ENCODE data around the gene C5orf46.
A peak's percentile ranks its signal among the peaks of the same experiment; 100 is the strongest.

Gene C5orf46

DNA sequence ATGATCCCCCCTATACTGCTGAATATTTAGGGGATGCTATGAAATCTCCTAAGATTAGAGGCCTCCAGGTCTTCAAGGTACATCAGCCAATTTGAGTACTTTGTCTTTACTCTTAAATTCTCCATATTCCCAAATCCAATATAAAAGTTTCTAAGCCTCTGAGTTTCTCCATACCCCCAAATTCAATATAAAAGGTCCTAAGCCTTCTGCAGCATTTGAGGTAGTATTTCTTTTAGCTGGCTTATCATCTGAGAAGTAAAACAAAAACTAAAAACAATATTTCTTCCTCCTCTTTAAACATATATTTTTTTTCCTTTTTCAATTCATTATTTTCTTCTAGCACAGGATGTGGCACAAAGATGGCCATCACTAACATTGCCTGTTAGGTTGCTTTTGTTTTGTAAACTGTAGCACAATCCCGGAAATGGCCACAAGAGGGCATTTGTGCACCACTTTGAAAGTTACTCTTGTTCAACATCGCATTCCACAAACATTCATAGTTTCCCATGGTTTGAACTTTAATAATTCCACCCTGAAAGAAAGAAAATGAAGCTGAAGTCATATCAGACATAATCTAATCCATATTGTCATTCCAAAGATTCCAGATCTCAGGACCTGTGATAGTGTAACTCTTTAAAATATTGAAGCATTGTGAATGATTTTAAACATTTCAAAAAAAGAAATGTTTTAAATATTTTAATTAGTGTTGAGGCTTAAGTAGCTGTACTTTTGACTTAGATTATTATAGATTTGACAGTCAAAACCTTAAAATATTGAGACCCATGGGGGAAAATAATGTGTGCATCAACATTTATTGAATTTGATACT is 48.8 kb downstream of the C5orf46 start:
- peak in 1 of 2 experiments; percentile 2 for DNase-seq

DNA sequence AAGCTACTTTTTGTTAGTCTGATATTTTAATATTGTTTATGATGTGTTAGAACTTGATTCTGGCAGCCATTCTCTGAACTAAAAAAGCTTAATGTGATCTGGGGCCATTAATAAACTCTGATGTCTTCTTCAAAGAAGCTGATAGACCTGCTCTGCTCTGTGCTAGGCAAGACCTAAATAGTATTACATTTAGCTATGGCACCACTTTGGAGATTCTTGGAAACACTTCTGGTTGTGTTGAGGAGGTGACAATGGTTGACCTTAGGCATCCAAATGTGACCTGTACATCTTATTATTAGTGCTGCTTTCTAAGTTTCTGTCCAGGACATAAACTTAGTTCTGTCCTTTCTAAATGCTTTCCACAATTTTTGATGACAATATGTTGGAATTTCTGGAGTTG is 49.5 kb downstream of the C5orf46 start:
- no peak for DNase-seq

DNA sequence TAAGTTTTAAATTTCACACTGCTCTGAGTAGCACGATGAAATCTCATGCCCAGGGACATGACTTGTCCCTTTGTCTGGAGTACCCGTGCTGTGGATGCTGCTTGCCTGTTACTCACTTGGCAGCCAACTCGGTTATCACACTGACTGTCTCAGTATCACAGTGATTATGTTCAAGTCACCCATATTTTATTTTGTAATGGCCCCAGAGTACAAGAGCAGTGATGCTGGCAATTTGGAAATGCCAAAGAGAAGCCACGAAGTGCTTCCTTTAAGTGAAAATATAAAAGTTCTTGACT is 50.6 kb downstream of the C5orf46 start:
- no peak for DNase-seq

- no peak for DNase-seq
Observed at GRCh38 chr5:147854894-147855773, 51.2 kb downstream of the C5orf46 start.

DNA sequence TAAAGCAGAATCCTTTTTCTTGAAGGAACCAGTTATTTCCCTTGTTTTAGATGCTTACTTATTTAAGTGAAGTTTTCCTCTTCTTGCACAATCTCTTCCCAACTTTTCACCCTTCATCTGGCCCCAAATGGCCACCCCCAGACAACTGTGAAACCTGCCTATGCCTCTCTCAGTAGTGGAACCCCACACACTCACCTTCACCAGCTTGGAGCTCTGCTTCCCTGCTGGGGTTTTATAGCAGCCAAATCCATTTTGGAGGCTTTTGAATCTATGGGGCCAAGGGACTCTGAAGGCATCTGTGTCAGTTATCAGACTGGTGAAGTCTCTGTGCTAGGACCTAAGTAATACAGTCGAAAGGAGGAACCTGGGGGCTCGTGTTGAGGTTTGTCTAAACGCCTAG is 52.0 kb downstream of the C5orf46 start:
- no peak for DNase-seq

- no peak for DNase-seq
Observed at GRCh38 chr5:147853372-147853987, 52.9 kb downstream of the C5orf46 start.

DNA sequence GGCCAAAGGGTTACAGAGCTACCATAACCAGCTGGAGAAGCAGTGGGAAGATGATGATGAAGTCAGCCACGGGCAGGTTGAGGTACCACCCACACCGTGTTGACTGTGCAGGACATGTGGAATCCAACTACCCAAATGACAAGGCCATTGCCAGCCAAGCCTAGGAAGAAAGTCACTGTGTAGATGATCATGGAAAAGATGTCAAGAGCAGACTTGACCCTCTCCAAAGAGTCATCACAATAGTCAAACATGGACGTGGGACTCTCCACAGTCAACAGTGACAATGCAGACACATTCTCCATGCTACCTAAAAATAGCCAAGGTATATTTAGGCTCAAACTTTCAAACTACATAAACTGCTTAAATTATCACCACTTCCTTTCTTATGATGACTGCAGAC is 54.0 kb downstream of the C5orf46 start:
- DNase-seq: no peak

DNA sequence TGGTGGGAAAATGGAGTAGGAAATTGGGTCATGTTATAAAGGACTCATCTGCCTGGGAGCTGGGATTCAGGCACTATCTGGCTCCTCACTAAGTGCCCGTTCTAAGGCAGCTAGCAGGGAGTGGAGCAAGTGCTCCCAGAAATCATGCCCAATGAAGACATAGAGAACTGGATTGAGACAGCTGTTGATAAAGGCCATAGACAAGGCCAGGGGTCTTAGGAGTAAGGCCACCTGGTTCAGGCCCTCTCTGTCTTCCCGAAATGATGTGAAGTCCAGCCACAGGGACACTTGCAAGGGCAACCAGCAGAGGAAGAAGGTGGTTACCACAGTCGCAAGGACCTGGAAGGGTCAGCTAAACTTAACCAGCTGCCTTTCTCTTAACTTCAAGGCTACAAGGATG is 54.8 kb downstream of the C5orf46 start:
- DNase-seq: no peak

- no peak for DNase-seq
Observed at GRCh38 chr5:147849226-147849625, 57.1 kb downstream of the C5orf46 start.

DNA sequence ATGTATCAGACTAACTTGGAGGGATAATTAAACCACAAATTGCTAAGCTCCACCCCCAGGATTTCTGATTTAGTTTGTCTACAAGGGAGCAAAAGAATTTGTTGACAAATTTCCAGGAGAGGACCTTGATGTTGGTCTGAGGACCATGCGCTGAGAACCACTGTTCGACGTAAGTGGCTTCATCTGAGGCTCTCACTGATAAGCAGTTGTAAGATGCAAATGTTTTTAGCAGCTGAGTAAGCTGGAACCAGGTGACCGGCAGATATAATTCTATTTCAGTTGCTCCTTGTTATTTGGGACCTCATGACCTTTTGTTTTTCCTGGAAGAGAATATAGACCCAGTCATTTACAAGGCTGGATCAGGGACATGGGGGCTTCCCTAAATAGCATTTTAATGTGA is 60.7 kb downstream of the C5orf46 start:
- DNase-seq: no peak

DNA sequence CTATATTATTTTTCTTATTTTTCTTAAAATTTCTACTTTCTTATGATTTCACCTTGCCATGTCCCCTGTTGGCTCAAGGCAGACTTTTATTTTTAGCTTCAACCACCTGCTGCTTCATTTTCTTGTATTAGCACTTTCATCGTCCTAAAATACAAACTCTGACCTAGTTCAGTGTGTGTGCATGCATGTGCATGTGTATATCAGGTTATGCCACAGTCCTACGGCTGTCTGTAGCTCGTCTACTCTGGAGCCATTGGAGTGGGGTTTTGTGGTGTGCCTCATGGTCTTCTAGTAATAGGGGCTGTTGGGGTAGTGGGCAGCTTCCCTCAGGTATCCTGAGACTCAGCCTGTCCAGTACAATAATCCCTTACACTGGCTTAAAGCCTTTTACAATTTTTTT is 61.5 kb downstream of the C5orf46 start:
- DNase-seq: no peak

DNA sequence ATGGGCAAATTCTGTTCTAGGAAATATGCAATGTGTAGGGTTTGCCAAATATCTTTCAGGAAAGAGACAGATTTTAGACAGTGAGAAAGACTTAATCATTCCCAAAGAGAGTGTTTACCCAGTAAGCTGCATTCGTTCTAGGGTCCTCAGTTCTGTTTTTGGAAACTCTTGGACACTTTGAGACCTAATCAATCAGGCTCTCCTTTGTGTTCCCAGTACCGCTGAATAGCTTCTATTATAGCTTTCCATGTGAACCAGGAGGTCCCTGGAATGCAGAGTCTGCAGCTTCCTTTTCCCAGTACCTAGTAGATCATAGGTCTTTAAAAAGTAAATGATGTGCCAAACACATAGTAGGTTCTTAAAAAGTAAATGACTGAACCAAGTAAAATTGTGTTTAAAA is 63.5 kb downstream of the C5orf46 start:
- DNase-seq: no peak

Measured in cerebellar nuclear complex (tissue), 1 donor.